Peyer's patch (tissue), 4 donors: ENCODE results near the gene HAND1. TPM values are rescaled to one million over a fixed set of nuclear protein-coding genes. Genes with fewer than 3 reads are reported as not detected.

Experiments used
- DNase-seq, 3 donors: peaks; one replicate each; pipeline ENCODE4 v3.0.0-alpha.2; 2017 to 2019
- H3K27ac ChIP-seq, 4 donors: fragments of 200-600 bp; sonication (generic); one replicate each; pipeline ENCODE4 v1.5.1; 2016 to 2019
- H3K27me3 ChIP-seq, 2 donors: fragments of 200-600 bp; sonication (generic); one replicate each; pipeline ENCODE4 v1.5.1; 2019
- H3K36me3 ChIP-seq, 3 donors: fragments of 200-600 bp; sonication (generic); one replicate each; pipeline ENCODE4 v1.5.1; 2016 to 2019
- H3K4me1 ChIP-seq, 4 donors: fragments of 200-600 bp; sonication (generic); one replicate each; pipeline ENCODE4 v1.5.1; 2016 to 2019
- H3K4me3 ChIP-seq, 4 donors: fragments of 200-600 bp; sonication (generic); 1 replicate in 3 of 4; 2 replicates in 1 of 4; pipeline ENCODE4 v1.5.1; 2016 to 2019; ENCODE audit warnings: mild to moderate bottlenecking in 1 of 4
- H3K9me3 ChIP-seq, 4 donors: fragments of 200-600 bp; sonication (generic); one replicate each; pipeline ENCODE4 v1.5.1; 2016 to 2019; ENCODE audit warnings: mild to moderate bottlenecking in 1 of 4
- CTCF ChIP-seq, 6 experiments: fragments of 450-650 bp in 4 of 6; fragments of 200-600 bp in 2 of 6; sonication (generic) in 1 of 6; IDR thresholded peaks; one replicate each; pipeline ENCODE4 v1.5.1; 2017 to 2019; ENCODE audit warnings: antibody characterized with exemption in 6 of 6, mild to moderate bottlenecking in 3 of 6, moderate library complexity in 1 of 6
- POLR2A ChIP-seq, 2 donors: fragments of 450-650 bp; IDR thresholded peaks; one replicate each; pipeline ENCODE4 v1.5.1; 2017; ENCODE audit warnings: antibody characterized with exemption in 2 of 2, mild to moderate bottlenecking in 2 of 2, moderate library complexity in 2 of 2
- total RNA-seq, 4 donors: library from RNA; depleted of rRNA; stranded (reverse); fragments of >200 nt; gene quantifications; one replicate each; pipeline ENCODE4 v1.1.0, GENCODE V29; 2016

Gene HAND1
- total RNA-seq, 4 donors from 2014 or later, result 0.54 to 1.8 TPM; not detected in 2

- no peaks in the 10 kb centered on the region for H3K27me3 ChIP-seq
- no peaks in the 10 kb centered on the region for H3K9me3 ChIP-seq
- H3K4me1 ChIP-seq, result peaks cover 0 to 30% (median 2%) of the 10 kb centered on the region in 4 donors
- no peak for DNase-seq
- no peak for TF ChIP-seq CTCF (IDR thresholded peaks at IDR 0.05)
- no peak for TF ChIP-seq POLR2A (IDR thresholded peaks at IDR 0.05)
- H3K4me3 ChIP-seq, result peak overlapping the region; percentile 85 to 100 (median 96)
- peak overlapping the region in 3 of 4 donors; percentile 79 to 90 (median 88) for H3K27ac ChIP-seq
- peaks cover 0 to 18% (median 0%) of the 10 kb centered on the region in 3 donors for H3K36me3 ChIP-seq
Observed at GRCh38 chr5:154447089-154447725, 30.8 kb downstream of the HAND1 start.

- Histone ChIP-seq H3K4me3 (peak overlapping the region; percentile 85 to 100 (median 96)), H3K4me1 (peaks cover 0 to 30% (median 2%) of the 10 kb centered on the region in 4 donors), H3K27ac (peak overlapping the region; percentile 74 to 90 (median 84)), H3K27me3 (no peaks in the 10 kb centered on the region), H3K9me3 (no peaks in the 10 kb centered on the region), H3K36me3 (peaks cover 0 to 18% (median 0%) of the 10 kb centered on the region in 3 donors)
- TF ChIP-seq CTCF (IDR thresholded peaks at IDR 0.05) (no peak), POLR2A (IDR thresholded peaks at IDR 0.05) (no peak)
- peak; percentile 42 to 78 (median 76) for DNase-seq
Observed at GRCh38 chr5:154446195-154447088, 31.6 kb downstream of the HAND1 start.

- peak within 1 kb of the TSS; percentile 85 to 100 (median 96) for H3K4me3 ChIP-seq
- peaks cover 0 to 20% (median 0%) of the 10 kb centered on the region in 3 donors for H3K36me3 ChIP-seq
- H3K9me3 ChIP-seq, result no peaks in the 10 kb centered on the region
- peak within 1 kb of the TSS; percentile 74 to 90 (median 84) for H3K27ac ChIP-seq
- DNase-seq, result peak; percentile 92 to 98 (median 98)
- peaks cover 0 to 30% (median 2%) of the 10 kb centered on the region in 4 donors for H3K4me1 ChIP-seq
- no peak for TF ChIP-seq CTCF (IDR thresholded peaks at IDR 0.05)
- TF ChIP-seq POLR2A (IDR thresholded peaks at IDR 0.05), result peak; percentile 84 to 92
- no peaks in the 10 kb centered on the region for H3K27me3 ChIP-seq
Observed at GRCh38 chr5:154445422-154446194, 32.4 kb downstream of the HAND1 start, which contains the start of gene SAP30L. Gene SAP30L, plus strand, starts transcription at chr5:154445997. Its CDS starts 608 bp downstream, at chr5:154446605.

GRCh38 chr5:154444556-154445421, 33.2 kb downstream of the HAND1 start:
- Histone ChIP-seq H3K4me3 (peak overlapping the region; percentile 85 to 100 (median 96)), H3K36me3 (peaks cover 0 to 28% (median 0%) of the 10 kb centered on the region in 3 donors), H3K27ac (peak overlapping the region; percentile 74 to 90 (median 84)), H3K27me3 (no peaks in the 10 kb centered on the region), H3K9me3 (no peaks in the 10 kb centered on the region), H3K4me1 (peaks cover 0 to 30% (median 2%) of the 10 kb centered on the region in 4 donors)
- DNase-seq, result peak; percentile 17 to 57 (median 49)
- TF ChIP-seq POLR2A (IDR thresholded peaks at IDR 0.05) (no peak), CTCF (IDR thresholded peaks at IDR 0.05) (no peak)
